ENCODE results near the gene KCTD16.

DNA sequence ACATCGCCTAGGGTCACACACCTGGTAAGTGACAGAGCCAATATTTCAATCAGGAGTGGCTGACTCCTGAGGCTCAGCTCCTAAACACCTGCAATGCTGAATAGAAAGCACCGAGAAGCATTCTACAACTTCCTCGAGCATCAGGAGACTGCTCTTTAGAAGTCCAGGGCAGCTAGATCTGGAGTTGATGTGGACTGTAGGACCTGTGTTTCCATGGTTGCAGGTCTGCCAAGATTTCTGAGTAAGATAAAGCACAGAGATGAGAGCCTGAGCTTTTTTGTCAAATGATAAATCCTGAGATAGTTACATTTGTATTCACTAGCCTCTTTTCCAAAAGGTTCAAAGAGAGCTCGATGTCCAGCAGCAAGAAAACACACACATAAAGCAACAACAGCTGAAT lies 44.0 kb upstream of the KCTD16 start:
- TF ChIP-seq, protein P1, sequence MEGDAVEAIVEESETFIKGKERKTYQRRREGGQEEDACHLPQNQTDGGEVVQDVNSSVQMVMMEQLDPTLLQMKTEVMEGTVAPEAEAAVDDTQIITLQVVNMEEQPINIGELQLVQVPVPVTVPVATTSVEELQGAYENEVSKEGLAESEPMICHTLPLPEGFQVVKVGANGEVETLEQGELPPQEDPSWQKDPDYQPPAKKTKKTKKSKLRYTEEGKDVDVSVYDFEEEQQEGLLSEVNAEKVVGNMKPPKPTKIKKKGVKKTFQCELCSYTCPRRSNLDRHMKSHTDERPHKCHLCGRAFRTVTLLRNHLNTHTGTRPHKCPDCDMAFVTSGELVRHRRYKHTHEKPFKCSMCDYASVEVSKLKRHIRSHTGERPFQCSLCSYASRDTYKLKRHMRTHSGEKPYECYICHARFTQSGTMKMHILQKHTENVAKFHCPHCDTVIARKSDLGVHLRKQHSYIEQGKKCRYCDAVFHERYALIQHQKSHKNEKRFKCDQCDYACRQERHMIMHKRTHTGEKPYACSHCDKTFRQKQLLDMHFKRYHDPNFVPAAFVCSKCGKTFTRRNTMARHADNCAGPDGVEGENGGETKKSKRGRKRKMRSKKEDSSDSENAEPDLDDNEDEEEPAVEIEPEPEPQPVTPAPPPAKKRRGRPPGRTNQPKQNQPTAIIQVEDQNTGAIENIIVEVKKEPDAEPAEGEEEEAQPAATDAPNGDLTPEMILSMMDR (IDR thresholded peaks at IDR 0.05), result no peak
- TF ChIP-seq POLR2A (IDR thresholded peaks at IDR 0.05), result no peak

Measured in uterus (tissue), 2 donors.